ENCODE measurements around the gene NCOR2.

DNA sequence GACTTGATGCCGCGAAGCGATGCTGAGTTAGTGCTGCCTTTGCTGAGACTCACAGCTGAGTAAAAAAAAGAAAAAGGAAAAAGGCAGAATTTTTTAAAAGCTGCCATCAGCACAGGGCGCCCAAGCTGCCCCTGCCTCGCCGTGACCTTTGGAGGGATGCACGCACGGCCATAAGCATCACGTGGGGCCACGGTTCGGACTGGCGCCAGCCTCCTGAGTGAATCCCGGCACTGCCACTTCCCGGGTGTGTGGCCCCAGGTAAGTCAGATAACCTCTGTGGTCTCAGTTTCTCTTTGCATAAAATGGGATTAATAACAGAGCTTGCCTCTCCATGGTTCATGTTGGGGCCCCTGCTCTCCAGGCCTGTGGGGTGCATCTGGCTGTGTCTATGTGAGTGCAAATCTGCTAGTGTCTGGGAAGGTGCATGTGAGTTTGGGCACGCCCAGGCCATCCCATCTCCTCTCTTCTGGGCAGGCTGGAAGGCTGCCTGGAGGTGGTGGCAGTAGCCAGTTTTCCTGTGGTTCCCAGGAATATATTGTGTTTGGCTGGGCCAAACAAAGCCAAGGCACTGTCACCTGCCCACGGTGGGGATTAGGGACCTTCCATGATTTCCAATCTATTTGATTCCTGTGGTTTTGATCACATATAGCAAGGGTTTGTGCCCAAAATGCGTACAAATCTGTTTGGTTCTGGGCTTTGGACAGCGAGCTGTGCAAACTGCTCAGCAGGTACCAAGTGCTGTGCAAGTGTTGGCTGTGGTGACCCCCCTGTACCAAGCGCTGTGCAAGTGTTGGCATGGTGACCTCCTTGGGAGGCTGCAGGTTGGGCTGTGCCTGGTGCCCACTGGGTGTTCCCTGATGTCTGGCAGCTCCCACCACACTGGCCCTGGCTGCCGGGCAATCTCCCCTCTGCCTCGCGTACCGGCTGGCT lies 43.5 kb upstream of the NCOR2 start:
- TF ChIP-seq, protein P1, sequence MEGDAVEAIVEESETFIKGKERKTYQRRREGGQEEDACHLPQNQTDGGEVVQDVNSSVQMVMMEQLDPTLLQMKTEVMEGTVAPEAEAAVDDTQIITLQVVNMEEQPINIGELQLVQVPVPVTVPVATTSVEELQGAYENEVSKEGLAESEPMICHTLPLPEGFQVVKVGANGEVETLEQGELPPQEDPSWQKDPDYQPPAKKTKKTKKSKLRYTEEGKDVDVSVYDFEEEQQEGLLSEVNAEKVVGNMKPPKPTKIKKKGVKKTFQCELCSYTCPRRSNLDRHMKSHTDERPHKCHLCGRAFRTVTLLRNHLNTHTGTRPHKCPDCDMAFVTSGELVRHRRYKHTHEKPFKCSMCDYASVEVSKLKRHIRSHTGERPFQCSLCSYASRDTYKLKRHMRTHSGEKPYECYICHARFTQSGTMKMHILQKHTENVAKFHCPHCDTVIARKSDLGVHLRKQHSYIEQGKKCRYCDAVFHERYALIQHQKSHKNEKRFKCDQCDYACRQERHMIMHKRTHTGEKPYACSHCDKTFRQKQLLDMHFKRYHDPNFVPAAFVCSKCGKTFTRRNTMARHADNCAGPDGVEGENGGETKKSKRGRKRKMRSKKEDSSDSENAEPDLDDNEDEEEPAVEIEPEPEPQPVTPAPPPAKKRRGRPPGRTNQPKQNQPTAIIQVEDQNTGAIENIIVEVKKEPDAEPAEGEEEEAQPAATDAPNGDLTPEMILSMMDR (IDR thresholded peaks at IDR 0.05), result no peak
- TF ChIP-seq POLR2A (IDR thresholded peaks at IDR 0.05), result no peak
